Stimulated activated CD8-positive, alpha-beta memory T cell treated with anti-CD3 and anti-CD28 coated beads, Interleukin-12 subunit alpha, Interleukin-12 subunit beta, amount 100 ng/mL, for 24 hours (primary cell): ENCODE results near the gene UBE4B.
"Not testable (repeated sequence)": the region's sequence is repeated elsewhere in the genome, so short reads cannot be mapped to it uniquely, and the experiment has no call there.

Experiments
- DNase-seq: peaks from one replicate; pipeline ENCODE4 v3.0.0-alpha.2; 2020; ENCODE audit errors: extremely low read depth

The UBE4B gene

GRCh38 chr1:10173582-10173981 lies 140.8 kb downstream of the UBE4B start:
- DNase-seq, result no peak

GRCh38 chr1:10177876-10178275 lies 145.1 kb downstream of the UBE4B start:
- no peak for DNase-seq

GRCh38 chr1:10178597-10179405 lies 146.0 kb downstream of the UBE4B start:
- DNase-seq, result no peak

GRCh38 chr1:10179406-10180091 lies 146.8 kb downstream of the UBE4B start:
- no peak for DNase-seq

GRCh38 chr1:10181154-10181553 lies 148.4 kb downstream of the UBE4B start:
- no peak for DNase-seq

- DNase-seq, result no peak
Measured at GRCh38 chr1:10185759-10186158, 153.0 kb downstream of the UBE4B start.

GRCh38 chr1:10186331-10187025 lies 153.7 kb downstream of the UBE4B start:
- no peak for DNase-seq

GRCh38 chr1:10187026-10187334 lies 154.2 kb downstream of the UBE4B start:
- no peak for DNase-seq

GRCh38 chr1:10188133-10188650 lies 155.4 kb downstream of the UBE4B start:
- DNase-seq, result no peak

GRCh38 chr1:10189659-10190058 lies 156.9 kb downstream of the UBE4B start:
- no peak for DNase-seq

GRCh38 chr1:10192263-10192662 lies 159.5 kb downstream of the UBE4B start:
- DNase-seq, result no peak

GRCh38 chr1:10193288-10193687 lies 160.5 kb downstream of the UBE4B start:
- DNase-seq, result no peak

GRCh38 chr1:10195570-10195969 lies 162.8 kb downstream of the UBE4B start:
- no peak for DNase-seq

- DNase-seq, result no peak
Measured at GRCh38 chr1:10196976-10197375, 164.2 kb downstream of the UBE4B start.

- DNase-seq, result no peak
Measured at GRCh38 chr1:10200620-10201019, 167.9 kb downstream of the UBE4B start.

- no peak for DNase-seq
Measured at GRCh38 chr1:10204003-10204642, 171.4 kb downstream of the UBE4B start.

- not testable (repeated sequence) for DNase-seq
Measured at GRCh38 chr1:10205206-10205605, 172.4 kb downstream of the UBE4B start.

GRCh38 chr1:10207810-10208209 lies 175.1 kb downstream of the UBE4B start:
- no peak for DNase-seq

- DNase-seq, result no peak
Measured at GRCh38 chr1:10208537-10208936, 175.8 kb downstream of the UBE4B start.

- no peak for DNase-seq
Measured at GRCh38 chr1:10209590-10209904, 176.8 kb downstream of the UBE4B start.

- peak; percentile 91 for DNase-seq
Measured at GRCh38 chr1:10209905-10210810, 177.4 kb downstream of the UBE4B start, which contains the start of gene KIF1B. KIF1B (plus strand) TSS chr1:10210570; CDS start chr1:10232329, 21,759 bp downstream.
